HG02623 (cell line): ENCODE results near the gene ARFGAP2.

ENCODE experiments used
- ATAC-seq: cut with Tn5 transposase; IDR thresholded peaks from one replicate; pipeline ENCODE4 v1.9.1; 2021; ENCODE audit warnings: moderate library complexity; ENCODE audit not compliant: unreplicated experiment

Gene ARFGAP2

GRCh38 chr11:47152126-47152952 is 24.3 kb downstream of the ARFGAP2 start:
- no peak for ATAC-seq

DNA sequence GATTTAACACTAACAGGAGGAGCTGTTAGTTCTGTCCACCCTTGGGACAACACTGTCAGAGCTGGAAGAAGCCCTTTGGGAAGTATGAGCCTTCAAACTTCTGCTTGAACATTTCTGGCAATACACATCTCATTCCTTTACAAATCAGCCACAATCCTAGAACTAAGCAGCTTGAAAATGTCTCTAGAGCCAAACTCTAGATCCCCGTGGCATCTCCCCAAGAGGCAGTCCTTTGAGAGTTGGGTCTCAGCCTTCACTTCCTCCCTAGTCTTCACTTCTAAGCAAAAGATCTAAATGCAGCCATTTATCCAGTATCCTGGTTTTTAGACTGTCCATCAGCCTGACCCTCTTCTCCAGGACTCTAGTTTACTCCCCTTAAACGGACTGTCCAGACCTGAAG is 26.9 kb downstream of the ARFGAP2 start:
- ATAC-seq = no peak

DNA sequence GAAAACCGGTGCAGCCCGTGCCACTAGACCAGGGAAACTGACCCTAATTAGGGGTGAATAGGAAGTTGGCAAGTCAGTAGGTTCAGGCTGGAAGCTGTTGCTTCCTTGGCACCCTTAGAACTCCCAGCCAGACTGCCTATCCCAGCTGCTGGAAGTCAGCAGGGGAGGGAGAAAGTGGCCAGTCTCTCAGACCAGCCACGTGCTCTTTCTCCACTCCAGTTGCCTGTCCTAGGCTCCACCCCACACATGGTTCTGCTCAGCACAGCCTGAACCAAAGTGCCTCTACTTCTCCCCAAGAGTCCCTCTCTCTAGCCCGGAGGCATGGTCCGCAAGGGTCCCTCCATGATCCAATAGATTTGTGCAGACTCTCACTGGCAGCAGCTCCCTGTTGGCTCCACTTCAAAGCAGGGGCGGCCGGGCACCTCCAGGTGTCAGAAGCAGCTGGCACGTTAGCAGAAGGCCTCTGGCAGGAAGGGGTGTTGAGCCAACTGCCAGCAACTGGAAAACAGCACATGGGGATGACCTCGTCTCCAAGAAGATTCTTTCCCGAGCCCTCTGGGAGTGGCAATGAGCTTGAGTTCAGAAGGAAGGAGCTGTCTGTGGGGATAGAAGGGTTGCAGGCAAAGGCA is 27.7 kb downstream of the ARFGAP2 start:
- no peak for ATAC-seq

GRCh38 chr11:47148270-47148669 is 28.4 kb downstream of the ARFGAP2 start:
- ATAC-seq = no peak

DNA sequence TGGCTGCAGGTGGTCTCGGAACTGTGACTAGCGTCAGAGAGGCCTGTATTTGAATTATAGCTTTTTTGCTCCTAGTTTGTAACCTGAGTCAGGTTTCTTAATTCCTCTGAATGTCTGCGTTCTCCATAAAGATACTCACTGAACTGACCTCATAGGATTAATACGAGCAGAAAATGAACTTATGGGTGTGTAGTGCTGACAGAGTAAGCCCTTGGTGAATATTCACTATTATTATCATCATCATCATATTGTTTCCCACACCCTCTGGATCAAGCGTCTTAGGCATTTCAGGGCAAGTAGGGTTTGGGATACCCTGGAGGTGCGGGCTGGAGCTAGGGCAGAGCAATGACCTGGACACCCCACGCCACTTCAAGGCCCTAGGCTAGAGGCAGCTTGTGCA is 29.0 kb downstream of the ARFGAP2 start:
- no peak for ATAC-seq

DNA sequence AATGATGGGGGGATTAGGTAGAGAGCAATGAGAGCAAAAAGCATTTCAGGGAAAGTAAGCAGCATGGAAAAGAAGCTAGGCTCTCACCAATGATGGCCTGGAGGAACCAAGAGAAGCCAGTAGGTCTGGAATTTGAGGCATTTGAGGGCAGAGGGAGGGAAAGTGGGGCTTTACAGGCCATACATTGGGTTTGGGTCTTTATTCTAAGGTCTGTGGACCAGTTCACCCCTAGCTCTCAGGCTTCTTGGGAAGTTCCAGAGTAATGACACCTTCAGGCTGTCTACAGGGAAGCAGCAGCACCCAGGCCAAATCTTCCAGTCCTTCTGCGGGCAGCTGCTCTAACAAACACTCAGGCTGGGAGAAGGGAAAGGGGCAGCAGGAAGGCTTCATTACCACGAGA is 29.4 kb downstream of the ARFGAP2 start:
- no peak for ATAC-seq

DNA sequence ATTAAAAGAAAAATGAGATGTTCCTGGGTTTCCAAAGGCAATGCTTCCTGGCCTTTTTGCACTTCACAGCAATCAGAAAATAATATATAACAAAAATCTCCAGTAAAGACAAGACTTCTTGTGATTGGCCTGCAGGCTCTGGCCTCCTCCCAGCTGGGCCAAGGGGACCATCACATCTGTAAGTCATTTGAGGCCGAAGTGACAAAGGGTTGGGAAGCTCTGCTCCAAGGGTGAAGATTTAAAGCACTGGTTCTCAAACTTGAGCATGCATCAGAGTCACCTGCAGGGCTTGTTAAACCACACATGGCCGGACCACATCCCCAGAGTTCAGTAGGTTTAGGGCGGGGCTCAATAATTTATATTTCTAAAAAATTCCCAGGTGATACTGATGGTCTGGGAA is 32.1 kb downstream of the ARFGAP2 start:
- ATAC-seq = no peak

GRCh38 chr11:47143322-47143721 is 33.4 kb downstream of the ARFGAP2 start:
- ATAC-seq = no peak

- no peak for ATAC-seq
Measured at GRCh38 chr11:47139878-47140277, 36.8 kb downstream of the ARFGAP2 start.

DNA sequence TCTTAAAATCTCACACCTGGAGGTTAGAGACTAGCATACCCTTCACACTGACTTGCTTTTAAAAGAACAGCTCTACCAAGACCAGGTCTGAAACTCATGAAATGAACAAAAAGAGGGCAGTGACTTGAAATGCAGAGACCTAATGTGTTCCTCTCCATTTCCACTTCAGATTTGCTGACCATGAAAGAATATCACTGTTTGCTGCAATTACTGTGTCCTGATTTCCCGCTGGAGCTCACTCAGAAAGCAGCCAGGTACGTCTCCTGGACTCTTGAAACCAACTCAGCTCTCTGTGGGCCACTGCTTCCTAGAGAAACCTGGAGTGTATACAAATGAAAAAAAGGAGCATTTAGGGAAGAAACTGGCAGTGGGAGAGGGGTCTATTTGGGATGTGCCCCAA is 39.2 kb downstream of the ARFGAP2 start:
- ATAC-seq = no peak

DNA sequence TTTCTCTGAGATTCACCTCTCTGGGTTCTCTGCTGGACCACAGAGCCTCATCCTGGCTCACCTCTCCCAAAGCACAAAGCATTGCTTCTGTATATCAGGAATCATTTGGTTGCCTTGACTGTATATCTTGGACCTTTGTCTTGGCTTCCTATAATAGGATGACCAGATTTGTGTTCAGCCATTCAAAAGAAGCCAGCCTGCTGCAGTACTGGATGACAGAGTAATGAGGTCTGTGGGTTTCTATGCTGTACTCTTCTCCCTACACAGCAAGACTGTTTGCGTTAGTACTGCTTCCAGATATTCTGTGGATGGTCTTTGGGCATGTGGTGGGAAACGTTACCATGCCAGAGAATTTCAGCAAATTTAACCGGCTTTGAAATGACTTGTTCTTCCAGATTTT is 39.8 kb downstream of the ARFGAP2 start:
- no peak for ATAC-seq

- no peak for ATAC-seq
Measured at GRCh38 chr11:47136327-47136726, 40.4 kb downstream of the ARFGAP2 start.

GRCh38 chr11:47132981-47133380 is 43.7 kb downstream of the ARFGAP2 start:
- no peak for ATAC-seq

GRCh38 chr11:47132490-47132889 is 44.2 kb downstream of the ARFGAP2 start:
- no peak for ATAC-seq

- ATAC-seq = no peak
Measured at GRCh38 chr11:47131136-47131535, 45.5 kb downstream of the ARFGAP2 start.

- ATAC-seq = no peak
Measured at GRCh38 chr11:47130543-47130942, 46.1 kb downstream of the ARFGAP2 start.

GRCh38 chr11:47127213-47127612 is 49.5 kb downstream of the ARFGAP2 start:
- ATAC-seq = no peak

DNA sequence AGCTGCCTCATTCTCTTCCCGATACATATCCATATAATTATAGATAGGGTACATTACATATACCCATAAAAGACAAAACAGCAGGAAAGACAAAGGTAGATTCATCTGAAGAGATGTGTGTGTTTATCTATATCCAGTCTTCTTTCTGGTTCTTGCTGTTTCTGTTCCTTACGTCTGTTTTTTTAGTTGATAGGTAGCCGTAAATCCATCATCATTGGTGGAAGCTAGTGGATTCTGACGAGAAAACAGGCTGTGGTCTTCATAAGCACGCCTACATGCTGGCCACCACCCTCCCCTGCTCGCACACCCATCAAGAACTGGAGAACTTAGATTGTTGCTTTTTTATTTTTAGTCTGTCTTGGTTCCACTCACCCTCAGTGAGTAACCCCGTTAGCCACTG is 51.6 kb downstream of the ARFGAP2 start:
- ATAC-seq = no peak

DNA sequence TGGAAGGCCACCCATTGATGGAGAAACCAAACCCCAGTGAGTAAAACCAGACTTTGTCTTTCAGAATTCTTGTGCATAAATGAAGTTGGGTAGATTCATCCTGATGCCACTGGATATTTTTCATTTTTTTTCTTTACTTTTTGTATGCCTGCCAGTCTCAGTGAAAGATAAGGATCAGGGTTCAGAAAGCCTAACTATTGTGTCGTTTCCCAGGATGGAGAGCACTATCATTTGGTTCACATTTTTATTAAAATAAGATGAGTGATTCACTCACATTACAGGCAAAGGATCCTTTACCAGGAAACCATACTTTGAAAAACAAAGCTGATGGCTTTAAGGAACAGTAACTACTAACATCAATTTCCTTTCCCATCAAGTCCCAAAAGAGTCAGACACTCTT is 52.0 kb downstream of the ARFGAP2 start:
- no peak for ATAC-seq

DNA sequence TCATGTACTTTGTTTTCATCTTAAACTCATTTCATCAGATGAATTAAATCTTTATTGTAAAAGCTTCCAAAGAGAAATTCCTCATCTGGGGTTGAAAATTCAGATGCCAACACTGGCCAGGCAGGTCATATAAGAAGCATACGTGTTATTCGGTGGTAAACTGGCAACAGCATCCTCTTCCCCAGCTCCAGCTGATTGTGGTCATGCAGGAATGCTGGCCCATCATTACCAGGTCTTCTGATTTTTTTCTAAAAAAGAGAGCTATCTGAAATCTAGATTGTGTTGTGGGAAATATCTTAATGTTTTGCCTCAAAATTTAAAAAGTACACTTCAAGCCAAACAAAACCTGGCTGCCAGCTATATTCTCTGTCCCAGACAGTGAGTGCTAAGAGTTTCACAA is 53.6 kb downstream of the ARFGAP2 start:
- ATAC-seq = no peak

DNA sequence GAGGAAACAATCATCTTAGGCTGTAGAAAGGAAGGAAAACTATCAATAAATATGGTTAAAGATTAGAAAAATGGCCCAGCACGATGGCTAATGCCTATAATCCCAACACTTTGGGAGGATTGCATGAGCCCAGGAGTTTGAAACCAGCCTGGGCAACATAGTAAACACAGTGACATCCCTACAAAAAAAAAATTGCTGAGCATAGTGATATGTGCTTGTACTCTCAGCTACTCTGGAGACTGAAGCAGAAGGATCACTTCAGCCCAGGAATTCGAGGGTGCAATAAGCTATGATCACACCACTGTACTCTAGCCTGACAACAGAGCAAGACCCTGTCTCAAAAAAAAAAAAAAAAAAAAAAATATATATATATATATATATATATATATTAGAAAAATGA is 54.9 kb downstream of the ARFGAP2 start:
- no peak for ATAC-seq

- ATAC-seq = no peak
Measured at GRCh38 chr11:47121056-47121455, 55.6 kb downstream of the ARFGAP2 start.
